B cell (primary cell): ENCODE results near the gene OTOP3. TPM values are rescaled to one million over a fixed set of nuclear protein-coding genes. Genes with fewer than 3 reads are reported as not detected.
A peak's percentile ranks its signal among the peaks of the same experiment; 100 is the strongest.

Experiments
- ATAC-seq: fragments of 200-7000 bp; cut with Tn5 transposase; one replicate; pipeline ENCODE4 v1.10.0; 2021; ENCODE audit warnings: low read depth, mild to moderate bottlenecking, moderate number of reproducible peaks, moderate library complexity
- CTCF ChIA-PET: fragments of 350-600 bp; sonication (Branson Sonifier 250); formaldehyde crosslinking; loops from one replicate; lab custom pipeline; 2021; ENCODE audit warnings: antibody characterized with exemption, inconsistent platforms; lab: Charles Lee
- POLR2A ChIA-PET: fragments of 350-600 bp; sonication (Branson Sonifier 250); formaldehyde crosslinking; loops from one replicate; lab custom pipeline; 2021; ENCODE audit warnings: antibody characterized with exemption; lab: Charles Lee
- DNase-seq: peaks from one replicate; pipeline ENCODE4 v3.0.0; 2013
- H2AFZ ChIP-seq: 2 replicates; pipeline ENCODE4 v1.6.1; 2012; ENCODE audit warnings: mild to moderate bottlenecking, low read depth, low read length; ENCODE audit not compliant: insufficient read depth, poor library complexity, severe bottlenecking
- H3K27ac ChIP-seq, 2 donors: 1 replicate in 1 of 2; 2 replicates in 1 of 2; pipeline ENCODE4 v1.5.1; 2012 to 2013; ENCODE audit warnings: low read length in 2 of 2, mild to moderate bottlenecking in 2 of 2, moderate library complexity in 1 of 2
- H3K27me3 ChIP-seq, 4 experiments: fragments of 200-600 bp in 1 of 4; sonication (generic) in 1 of 4; replicated peaks in 1 of 4; 1 replicate in 2 of 4; 2 replicates in 2 of 4; pipeline versions ENCODE4 v1.6.1 to v1.7.0; 2013 to 2016; ENCODE audit warnings: low read length in 3 of 4, mild to moderate bottlenecking in 2 of 4, mixed read lengths in 1 of 4, moderate library complexity in 1 of 4; ENCODE audit not compliant: insufficient read depth in 4 of 4, control insufficient read depth in 3 of 4; ENCODE audit errors: control extremely low read depth in 1 of 4
- H3K36me3 ChIP-seq, 2 experiments: replicated peaks in 1 of 2; 1 replicate in 1 of 2; 2 replicates in 1 of 2; pipeline versions ENCODE4 v1.6.1 to v1.7.1; 2013; ENCODE audit warnings: low read length in 1 of 2; ENCODE audit not compliant: insufficient read depth in 2 of 2, control insufficient read depth in 1 of 2; ENCODE audit errors: control extremely low read depth in 1 of 2, extremely low read depth in 1 of 2
- H3K4me1 ChIP-seq, 2 donors: fragments of 200-600 bp in 1 of 2; sonication (generic) in 1 of 2; 1 replicate in 1 of 2; 2 replicates in 1 of 2; pipeline versions ENCODE4 v1.5.1 to v1.6.1; 2013 to 2017; ENCODE audit warnings: low read length in 2 of 2; ENCODE audit not compliant: control insufficient read depth in 2 of 2, insufficient read depth in 2 of 2
- H3K4me2 ChIP-seq: replicated peaks from 2 replicates; pipeline ENCODE3; 2012; ENCODE audit warnings: mild to moderate bottlenecking, low read depth, low read length; ENCODE audit not compliant: poor library complexity, severe bottlenecking
- H3K4me3 ChIP-seq, 5 experiments: fragments of 200-600 bp in 1 of 5; sonication (generic) in 1 of 5; 1 replicate in 3 of 5; 2 replicates in 2 of 5; pipeline versions ENCODE4 v1.5.1 to v1.7.0; 2011 to 2016; ENCODE audit warnings: low read length in 4 of 5, mild to moderate bottlenecking in 4 of 5, low read depth in 2 of 5, control low read depth in 1 of 5, moderate library complexity in 1 of 5; ENCODE audit not compliant: insufficient read depth in 1 of 5; ENCODE audit errors: control extremely low read depth in 1 of 5, extremely low read depth in 1 of 5
- H3K79me2 ChIP-seq: fragments of 200-600 bp; sonication (generic); one replicate; pipeline ENCODE4 v1.6.0; 2016; ENCODE audit warnings: low read length; ENCODE audit not compliant: control insufficient read depth, insufficient read depth
- H3K9ac ChIP-seq: fragments of 200-600 bp; sonication (generic); 2 replicates; pipeline ENCODE4 v1.6.1; 2017; ENCODE audit warnings: mild to moderate bottlenecking, low read length, moderate library complexity
- H3K9me3 ChIP-seq, 3 donors: one replicate each; pipeline versions ENCODE4 v1.6.1 to v1.7.1; 2013; ENCODE audit warnings: low read length in 2 of 3; ENCODE audit not compliant: control insufficient read depth in 2 of 3, insufficient read depth in 1 of 3; ENCODE audit errors: control extremely low read depth in 1 of 3
- H4K20me1 ChIP-seq: 2 replicates; pipeline ENCODE4 v1.6.0; 2012; ENCODE audit warnings: mild to moderate bottlenecking, low read length; ENCODE audit not compliant: insufficient read depth, control insufficient read depth, poor library complexity, severe bottlenecking
- H3K27ac Mint-ChIP-seq: one replicate; pipeline ENCODE4 v1.8.0; 2021; ENCODE audit warnings: mixed read lengths
- H3K27me3 Mint-ChIP-seq: one replicate; pipeline ENCODE4 v1.8.0; 2021; ENCODE audit warnings: mixed read lengths
- H3K4me1 Mint-ChIP-seq: one replicate; pipeline ENCODE4 v1.8.0; 2021; ENCODE audit warnings: mixed read lengths
- H3K4me3 Mint-ChIP-seq: one replicate; pipeline ENCODE4 v1.8.0; 2021; ENCODE audit warnings: mixed read lengths
- H3K9me3 Mint-ChIP-seq: one replicate; pipeline ENCODE4 v1.8.0; 2022; ENCODE audit warnings: mixed read lengths; ENCODE audit not compliant: insufficient read depth
- EZH2 ChIP-seq: IDR thresholded peaks from 2 replicates; pipeline ENCODE4 v1.6.1; 2012; ENCODE audit warnings: borderline replicate concordance, low read depth, mild to moderate bottlenecking, moderate library complexity, low read length; ENCODE audit not compliant: insufficient read depth, poor library complexity, severe bottlenecking
- WGBS: methylation state at CpG from one replicate; pipeline ENCODE4 v1.1.5; 2013; ENCODE audit warnings: missing lambda C conversion rate; ENCODE audit not compliant: insufficient coverage; 5-methylcytosine and 5-hydroxymethylcytosine counted together
- intact Hi-C: fragments of 100-400 bp; cut with micrococcal nuclease; formaldehyde crosslinking; loops from one replicate; pipeline ENCODE4 v1.10.0; 2022
- polyA plus RNA-seq: library from polyadenylated mRNA; depleted of rRNA; stranded (reverse); fragments of >200 nt; gene quantifications from 2 replicates; pipeline ENCODE4 v1.2.3, GENCODE V29; 2012
- total RNA-seq, 2 donors: library from RNA; stranded (reverse); fragments of 120-200 nt in 1 of 2; gene quantifications; 1 replicate in 1 of 2; 2 replicates in 1 of 2; pipeline versions ENCODE4 v1.2.3 to v1.2.4, GENCODE V29; 2013 to 2022
- TF ChIP-seq, protein P1 (sequence below): fragments of 200-600 bp; IDR thresholded peaks from one replicate; pipeline ENCODE4 v1.8.0; 2022; ENCODE audit warnings: antibody characterized with exemption, mild to moderate bottlenecking

OTOP3 gene
- total and polyA plus RNA-seq, 2 donors (not counting 1 experiment from before 2014, with no cell fraction given) = not detected

DNA sequence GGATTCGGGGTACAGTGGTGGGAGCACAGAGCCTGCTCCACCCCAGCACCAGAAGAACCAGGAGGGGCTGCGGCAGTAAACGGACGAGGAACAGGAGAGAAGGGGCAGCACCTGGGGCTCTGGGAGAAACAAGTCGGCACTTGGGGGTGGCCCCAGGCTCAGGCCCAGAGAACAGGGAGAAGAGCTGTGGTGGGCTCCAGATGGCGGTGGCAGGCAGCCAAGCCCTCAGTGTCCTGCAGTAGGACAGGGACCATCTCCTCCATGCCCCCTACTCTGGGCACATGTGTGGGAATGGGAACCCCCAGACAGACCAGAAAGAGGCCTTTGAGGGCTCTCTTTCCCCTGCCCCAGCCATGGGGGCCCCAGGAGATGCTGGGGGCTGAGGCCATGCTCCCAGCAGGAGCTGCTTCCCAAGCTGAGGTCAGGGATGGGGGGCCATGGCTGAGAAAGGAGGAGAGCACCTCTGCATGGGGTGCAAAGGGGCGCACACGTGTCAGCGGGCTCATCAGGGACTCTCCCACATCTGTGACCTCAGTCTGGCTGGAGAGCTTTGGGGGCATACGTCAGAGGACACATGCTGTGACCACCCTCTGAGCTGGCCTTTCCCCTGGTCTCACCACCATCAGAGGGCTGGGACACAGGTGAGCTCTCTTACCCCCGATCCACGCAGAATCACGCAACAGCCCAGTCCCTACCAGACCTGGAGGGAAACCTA is 19.4 kb upstream of the OTOP3 start:
- Histone ChIP-seq H3K9ac (no peak overlapping the region), H3K9me3 (peaks cover 0 to 8% (median 0%) of the 10 kb centered on the region in 3 donors), H3K4me3 (no peak overlapping the region), H2AFZ (no peak overlapping the region), H3K4me2 (no peak overlapping the region), H3K4me1 (no peaks in the 10 kb centered on the region), H3K27me3 (peaks cover 0 to 39% (median 7%) of the 10 kb centered on the region in 4 experiments), H4K20me1 (no peaks in the 10 kb centered on the region), H3K36me3 (no peaks in the 10 kb centered on the region), H3K27ac (no peak overlapping the region), H3K79me2 (no peaks in the 10 kb centered on the region)
- POLR2A ChIA-PET = no interaction called here
- no peak for TF ChIP-seq EZH2
- TF ChIP-seq, protein P1, sequence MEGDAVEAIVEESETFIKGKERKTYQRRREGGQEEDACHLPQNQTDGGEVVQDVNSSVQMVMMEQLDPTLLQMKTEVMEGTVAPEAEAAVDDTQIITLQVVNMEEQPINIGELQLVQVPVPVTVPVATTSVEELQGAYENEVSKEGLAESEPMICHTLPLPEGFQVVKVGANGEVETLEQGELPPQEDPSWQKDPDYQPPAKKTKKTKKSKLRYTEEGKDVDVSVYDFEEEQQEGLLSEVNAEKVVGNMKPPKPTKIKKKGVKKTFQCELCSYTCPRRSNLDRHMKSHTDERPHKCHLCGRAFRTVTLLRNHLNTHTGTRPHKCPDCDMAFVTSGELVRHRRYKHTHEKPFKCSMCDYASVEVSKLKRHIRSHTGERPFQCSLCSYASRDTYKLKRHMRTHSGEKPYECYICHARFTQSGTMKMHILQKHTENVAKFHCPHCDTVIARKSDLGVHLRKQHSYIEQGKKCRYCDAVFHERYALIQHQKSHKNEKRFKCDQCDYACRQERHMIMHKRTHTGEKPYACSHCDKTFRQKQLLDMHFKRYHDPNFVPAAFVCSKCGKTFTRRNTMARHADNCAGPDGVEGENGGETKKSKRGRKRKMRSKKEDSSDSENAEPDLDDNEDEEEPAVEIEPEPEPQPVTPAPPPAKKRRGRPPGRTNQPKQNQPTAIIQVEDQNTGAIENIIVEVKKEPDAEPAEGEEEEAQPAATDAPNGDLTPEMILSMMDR = no peak
- no peaks in the 10 kb centered on the region for H3K9me3 Mint-ChIP-seq
- no peaks in the 10 kb centered on the region for H3K4me1 Mint-ChIP-seq
- intact Hi-C loops = no loop called here
- H3K27me3 Mint-ChIP-seq = peaks cover 36% of the 10 kb centered on the region
- DNase-seq = no peak
- CTCF ChIA-PET = interaction anchor here (0.9 kb wide), 1 partner anchor 42 kb away, joined by 3 read pairs; no protein-coding TSS in a partner anchor
- WGBS = 87% methylated on average over 13 of the region's 13 CpGs
- peak overlapping the region; percentile 41 for H3K27ac Mint-ChIP-seq
- H3K4me3 Mint-ChIP-seq = no peak overlapping the region
- no peak for ATAC-seq

GRCh38 chr17:74916851-74917199 is 18.9 kb upstream of the OTOP3 start:
- Mint-ChIP-seq H3K4me3 (no peak overlapping the region), H3K27ac (peak overlapping the region; percentile 41), H3K4me1 (no peaks in the 10 kb centered on the region), H3K27me3 (peaks cover 38% of the 10 kb centered on the region), H3K9me3 (no peaks in the 10 kb centered on the region)
- Histone ChIP-seq H4K20me1 (no peaks in the 10 kb centered on the region), H3K9ac (no peak overlapping the region), H3K79me2 (no peaks in the 10 kb centered on the region), H3K27me3 (peaks cover 0 to 44% (median 10%) of the 10 kb centered on the region in 4 experiments), H2AFZ (no peak overlapping the region), H3K4me1 (no peaks in the 10 kb centered on the region), H3K4me3 (no peak overlapping the region), H3K27ac (no peak overlapping the region), H3K9me3 (peaks cover 0 to 8% (median 0%) of the 10 kb centered on the region in 3 donors), H3K36me3 (no peaks in the 10 kb centered on the region), H3K4me2 (no peak overlapping the region)
- ChIA-PET CTCF (interaction anchor here (0.9 kb wide), 1 partner anchor 41 kb away, joined by 3 read pairs; no protein-coding TSS in a partner anchor), POLR2A (no interaction called here)
- ATAC-seq (no peak), DNase-seq (no peak)
- intact Hi-C loops = no loop called here
- WGBS = 92% methylated on average over 9 of the region's 11 CpGs
- TF ChIP-seq, protein P1 = no peak
- TF ChIP-seq EZH2 = no peak
